ENCODE measurements around the gene NEMP1.

Gene NEMP1

DNA sequence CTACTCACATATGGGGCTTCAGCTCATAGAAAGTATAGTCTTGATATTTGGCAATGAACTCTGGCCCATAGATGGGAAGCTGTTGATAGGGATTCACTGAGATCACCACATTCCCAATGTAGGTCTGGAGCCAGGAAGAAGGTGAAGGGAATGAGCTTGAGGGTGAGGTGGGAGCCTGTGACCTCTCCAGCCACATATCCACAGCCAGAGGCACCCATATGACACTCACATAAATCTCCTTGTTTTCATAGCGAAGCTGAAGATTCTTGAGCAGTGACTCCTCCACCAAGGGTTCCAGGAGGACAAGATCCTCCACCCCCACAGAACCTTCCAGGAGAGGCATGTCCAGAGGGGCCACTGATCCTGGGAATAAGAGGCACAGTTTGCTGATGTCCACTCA, 30.6 kb downstream of the NEMP1 start:
- no peak for DNase-seq (ENCODE audit: low read depth)
- H3K4me3 ChIP-seq (ENCODE audit: low read length): no peak overlapping the region
- no peaks in the 10 kb centered on the region for H3K4me1 ChIP-seq (ENCODE audit: control insufficient read depth, insufficient read depth, low read length)
- peaks cover 61% of the 10 kb centered on the region for H3K27me3 ChIP-seq (replicated peaks; ENCODE audit: control insufficient read depth, insufficient read depth, low read length)
- H3K9ac ChIP-seq (ENCODE audit: low read length): no peak overlapping the region
- no peaks in the 10 kb centered on the region for H3K9me3 ChIP-seq (ENCODE audit: control insufficient read depth, low read length)
- H3K36me3 ChIP-seq (ENCODE audit: control insufficient read depth, insufficient read depth, low read length, severe bottlenecking): no peaks in the 10 kb centered on the region

DNA sequence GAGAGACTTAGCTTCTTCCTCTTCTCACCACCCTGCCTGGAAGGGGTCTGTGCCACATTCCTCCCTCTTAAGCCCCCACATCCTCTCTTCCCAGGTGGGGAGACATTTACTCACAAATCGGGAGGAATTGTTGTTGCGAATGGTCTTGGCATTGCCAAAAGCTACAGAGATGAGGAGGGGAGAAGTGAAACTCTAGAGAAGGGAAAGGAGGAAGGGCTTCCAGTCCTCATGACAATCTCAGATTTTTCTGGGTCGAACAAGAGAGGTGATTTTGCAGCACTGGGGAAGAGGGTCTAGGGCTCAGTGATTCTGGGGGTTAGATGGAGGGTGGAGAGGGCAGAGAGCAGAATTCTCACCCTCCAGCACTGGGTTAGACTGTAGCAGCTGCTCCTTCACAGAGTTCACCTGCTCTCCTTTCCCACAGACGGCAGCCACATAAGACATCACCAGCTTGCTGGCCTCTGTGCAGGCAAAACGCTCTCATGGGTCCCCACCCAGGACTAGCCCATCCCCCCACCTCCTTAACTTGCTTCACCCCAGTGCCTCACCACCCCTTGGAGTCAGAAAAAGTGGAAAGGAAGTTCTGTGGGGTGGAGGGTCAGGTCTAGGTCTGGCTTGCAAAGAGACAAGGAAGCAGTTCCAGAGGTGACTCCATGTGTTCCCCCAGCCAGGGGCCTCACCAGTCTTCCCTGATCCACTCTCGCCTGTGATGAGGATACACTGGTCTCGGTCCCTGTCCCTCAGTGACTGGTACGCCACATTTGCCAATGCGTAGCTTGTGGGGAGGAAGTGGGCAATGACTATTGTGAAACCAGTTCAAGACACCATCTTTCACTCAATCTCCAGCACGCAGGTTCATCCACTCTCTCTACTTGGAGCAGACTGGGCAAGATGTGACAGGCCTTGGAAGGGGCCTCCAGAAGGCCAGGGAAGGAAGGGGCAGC, 31.4 kb downstream of the NEMP1 start:
- H3K9me3 ChIP-seq (ENCODE audit: control insufficient read depth, low read length): no peaks in the 10 kb centered on the region
- H3K36me3 ChIP-seq (ENCODE audit: control insufficient read depth, insufficient read depth, low read length, severe bottlenecking): no peaks in the 10 kb centered on the region
- peaks cover 67% of the 10 kb centered on the region for H3K27me3 ChIP-seq (replicated peaks; ENCODE audit: control insufficient read depth, insufficient read depth, low read length)
- no peak overlapping the region for H3K4me3 ChIP-seq (ENCODE audit: low read length)
- H3K9ac ChIP-seq (ENCODE audit: low read length): no peak overlapping the region
- DNase-seq (ENCODE audit: low read depth): no peak
- H3K4me1 ChIP-seq (ENCODE audit: control insufficient read depth, insufficient read depth, low read length): no peaks in the 10 kb centered on the region

DNA sequence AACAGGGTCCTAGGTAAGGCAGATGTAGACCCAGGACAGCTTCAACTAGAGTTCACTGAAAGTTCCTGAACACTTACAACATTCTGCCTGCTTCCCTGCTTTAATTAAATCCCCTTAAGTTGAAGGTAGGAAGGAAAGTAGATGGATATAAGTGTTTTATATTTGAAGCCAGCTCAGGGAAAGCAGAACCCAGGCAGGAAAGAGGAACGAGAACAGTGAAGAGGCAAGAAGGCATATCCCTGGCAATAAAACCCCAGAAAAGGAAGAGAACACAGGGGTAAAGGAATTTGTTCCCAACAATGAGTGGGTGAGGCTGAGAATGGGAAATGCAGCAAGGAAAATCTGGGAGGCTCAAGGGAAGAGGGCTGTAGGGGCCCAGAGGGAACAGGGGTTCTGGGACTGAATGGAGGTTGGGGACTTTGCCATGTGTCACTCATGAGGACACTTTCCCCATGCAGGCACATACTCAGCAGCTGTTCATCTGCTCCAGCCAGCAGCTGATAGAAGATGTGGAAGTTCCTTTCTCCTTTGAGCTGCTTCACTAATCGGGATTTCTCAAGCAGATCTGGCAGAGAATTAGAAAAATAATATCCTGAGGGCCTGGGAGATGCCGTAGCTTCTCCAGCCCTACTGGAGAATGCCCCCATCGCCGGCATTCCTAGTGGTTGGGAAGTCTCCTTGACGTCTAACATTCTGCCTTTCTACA, 32.4 kb downstream of the NEMP1 start:
- peaks cover 73% of the 10 kb centered on the region for H3K27me3 ChIP-seq (replicated peaks; ENCODE audit: control insufficient read depth, insufficient read depth, low read length)
- no peak overlapping the region for H3K4me3 ChIP-seq (ENCODE audit: low read length)
- H3K9me3 ChIP-seq (ENCODE audit: control insufficient read depth, low read length): no peaks in the 10 kb centered on the region
- H3K36me3 ChIP-seq (ENCODE audit: control insufficient read depth, insufficient read depth, low read length, severe bottlenecking): no peaks in the 10 kb centered on the region
- H3K9ac ChIP-seq (ENCODE audit: low read length): no peak overlapping the region
- no peak for DNase-seq (ENCODE audit: low read depth)
- no peaks in the 10 kb centered on the region for H3K4me1 ChIP-seq (ENCODE audit: control insufficient read depth, insufficient read depth, low read length)

DNA sequence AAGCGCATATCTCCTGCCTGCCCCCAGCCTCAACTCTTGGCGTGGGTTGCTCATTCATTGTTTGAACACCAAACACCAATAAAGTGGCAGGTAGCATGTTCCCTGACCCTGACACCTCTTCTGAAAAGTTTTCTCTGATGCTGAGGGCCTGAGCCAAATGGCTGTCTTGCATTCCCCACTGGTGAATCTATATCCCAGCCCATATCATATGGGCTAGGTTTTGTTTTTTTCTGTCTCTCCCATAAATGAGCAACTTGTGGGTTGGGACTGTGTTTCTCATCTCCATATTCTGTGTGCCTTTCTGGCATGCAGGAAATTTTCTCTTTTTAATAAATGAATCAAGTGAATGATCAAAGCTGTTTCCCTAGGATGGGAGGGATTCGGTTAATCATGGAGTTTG, 33.7 kb downstream of the NEMP1 start:
- Histone ChIP-seq H3K9me3 (ENCODE audit: control insufficient read depth, low read length) (no peaks in the 10 kb centered on the region), H3K9ac (ENCODE audit: low read length) (no peak overlapping the region), H3K27me3 (replicated peaks; ENCODE audit: control insufficient read depth, insufficient read depth, low read length) (peaks cover 84% of the 10 kb centered on the region), H3K4me1 (ENCODE audit: control insufficient read depth, insufficient read depth, low read length) (no peaks in the 10 kb centered on the region), H3K36me3 (ENCODE audit: control insufficient read depth, insufficient read depth, low read length, severe bottlenecking) (no peaks in the 10 kb centered on the region), H3K4me3 (ENCODE audit: low read length) (no peak overlapping the region)
- no peak for DNase-seq (ENCODE audit: low read depth)

DNA sequence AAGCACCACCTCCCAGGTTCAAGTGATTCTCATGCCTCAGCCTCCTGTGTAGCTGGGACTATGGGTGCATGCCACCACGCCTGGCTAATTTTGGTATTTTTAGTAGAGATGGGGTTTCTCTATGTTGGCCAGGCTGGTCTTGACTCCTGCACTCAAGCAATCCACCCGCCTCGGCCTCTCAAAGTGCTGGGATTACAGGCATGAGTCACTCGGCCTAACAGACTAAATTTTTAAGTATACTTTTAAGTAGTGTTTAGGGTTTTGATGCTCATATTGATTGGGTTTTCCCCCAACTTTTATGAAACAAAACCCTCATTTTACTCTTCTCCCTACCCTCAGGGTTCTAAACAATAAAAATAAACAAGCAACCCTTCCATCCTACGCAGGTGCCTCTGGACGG, 34.1 kb downstream of the NEMP1 start:
- Histone ChIP-seq H3K9ac (ENCODE audit: low read length) (no peak overlapping the region), H3K4me3 (ENCODE audit: low read length) (no peak overlapping the region), H3K4me1 (ENCODE audit: control insufficient read depth, insufficient read depth, low read length) (no peaks in the 10 kb centered on the region), H3K27me3 (replicated peaks; ENCODE audit: control insufficient read depth, insufficient read depth, low read length) (peaks cover 84% of the 10 kb centered on the region), H3K9me3 (ENCODE audit: control insufficient read depth, low read length) (no peaks in the 10 kb centered on the region), H3K36me3 (ENCODE audit: control insufficient read depth, insufficient read depth, low read length, severe bottlenecking) (no peaks in the 10 kb centered on the region)
- DNase-seq (ENCODE audit: low read depth): no peak

DNA sequence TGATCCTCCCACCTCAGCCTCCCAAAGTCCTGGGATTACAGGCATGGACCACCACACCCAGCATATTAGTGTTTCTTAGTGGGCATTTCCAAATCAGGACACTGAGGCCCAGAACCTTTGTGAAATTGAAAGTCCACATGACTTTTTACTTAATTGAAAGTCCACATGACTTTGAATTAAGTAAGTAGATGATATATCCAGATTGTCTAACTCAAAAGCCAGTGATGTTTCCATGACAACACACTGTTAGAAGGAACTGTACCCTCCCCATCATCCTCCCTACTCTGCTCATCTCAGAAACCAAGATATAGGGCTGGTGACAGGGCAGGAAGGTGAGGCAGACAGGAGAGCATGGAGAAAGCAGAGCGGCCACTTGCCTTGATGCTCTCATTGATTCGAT, 35.9 kb downstream of the NEMP1 start:
- no peak for DNase-seq (ENCODE audit: low read depth)

DNA sequence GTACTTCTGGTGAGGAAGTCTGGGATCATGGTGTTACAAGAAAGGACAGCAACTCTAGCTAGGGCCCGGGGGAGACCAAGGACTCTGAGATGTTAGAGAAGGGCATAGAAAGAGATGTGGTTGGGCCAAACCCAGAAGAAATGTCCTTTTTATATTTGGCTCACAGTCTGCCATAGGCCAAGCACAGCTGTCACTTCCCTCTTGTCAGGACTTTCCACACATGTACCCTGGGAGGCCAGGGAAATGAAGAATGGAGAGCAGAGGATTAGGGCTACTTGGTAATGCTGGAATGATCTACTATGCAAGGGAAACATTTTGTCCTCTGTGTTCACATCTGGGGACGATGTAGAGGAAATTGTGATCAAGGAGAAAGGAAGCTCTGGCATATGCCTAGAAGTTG, 37.8 kb downstream of the NEMP1 start:
- no peak for DNase-seq (ENCODE audit: low read depth)
- Histone ChIP-seq H3K27me3 (replicated peaks; ENCODE audit: control insufficient read depth, insufficient read depth, low read length) (peaks cover 85% of the 10 kb centered on the region), H3K9ac (ENCODE audit: low read length) (no peak overlapping the region), H3K4me1 (ENCODE audit: control insufficient read depth, insufficient read depth, low read length) (no peaks in the 10 kb centered on the region), H3K4me3 (ENCODE audit: low read length) (no peak overlapping the region), H3K36me3 (ENCODE audit: control insufficient read depth, insufficient read depth, low read length, severe bottlenecking) (no peaks in the 10 kb centered on the region), H3K9me3 (ENCODE audit: control insufficient read depth, low read length) (no peaks in the 10 kb centered on the region)

More for the DNA sequence above, 35.9 kb downstream of the NEMP1 start:
- Histone ChIP-seq H3K4me3 (ENCODE audit: low read length) (no peak overlapping the region), H3K27me3 (replicated peaks; ENCODE audit: control insufficient read depth, insufficient read depth, low read length) (peaks cover 90% of the 10 kb centered on the region), H3K9me3 (ENCODE audit: control insufficient read depth, low read length) (no peaks in the 10 kb centered on the region), H3K9ac (ENCODE audit: low read length) (no peak overlapping the region), H3K4me1 (ENCODE audit: control insufficient read depth, insufficient read depth, low read length) (no peaks in the 10 kb centered on the region), H3K36me3 (ENCODE audit: control insufficient read depth, insufficient read depth, low read length, severe bottlenecking) (no peaks in the 10 kb centered on the region)

DNA sequence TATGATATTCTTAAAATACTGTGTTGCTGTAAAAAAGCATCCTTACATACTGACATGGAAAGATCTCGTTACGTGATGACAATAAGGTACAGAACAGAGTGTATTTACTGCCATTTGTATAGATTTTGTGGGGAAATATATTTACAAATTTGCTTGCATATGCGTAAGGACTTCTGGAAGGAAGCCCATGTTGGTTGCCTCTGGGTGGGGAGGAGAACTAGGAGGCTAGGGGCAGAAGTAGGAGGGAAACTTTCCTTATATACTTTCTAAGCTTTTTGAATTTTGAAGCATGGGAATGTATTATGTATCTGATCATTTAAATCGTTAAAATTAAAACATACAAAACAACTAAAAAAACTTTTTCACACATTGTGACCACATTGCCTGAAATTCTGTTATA, 38.4 kb downstream of the NEMP1 start:
- H3K4me1 ChIP-seq (ENCODE audit: control insufficient read depth, insufficient read depth, low read length): no peaks in the 10 kb centered on the region
- no peak overlapping the region for H3K9ac ChIP-seq (ENCODE audit: low read length)
- no peak for DNase-seq (ENCODE audit: low read depth)
- no peaks in the 10 kb centered on the region for H3K9me3 ChIP-seq (ENCODE audit: control insufficient read depth, low read length)
- no peaks in the 10 kb centered on the region for H3K36me3 ChIP-seq (ENCODE audit: control insufficient read depth, insufficient read depth, low read length, severe bottlenecking)
- H3K4me3 ChIP-seq (ENCODE audit: low read length): no peak overlapping the region
- peaks cover 85% of the 10 kb centered on the region for H3K27me3 ChIP-seq (replicated peaks; ENCODE audit: control insufficient read depth, insufficient read depth, low read length)

DNA sequence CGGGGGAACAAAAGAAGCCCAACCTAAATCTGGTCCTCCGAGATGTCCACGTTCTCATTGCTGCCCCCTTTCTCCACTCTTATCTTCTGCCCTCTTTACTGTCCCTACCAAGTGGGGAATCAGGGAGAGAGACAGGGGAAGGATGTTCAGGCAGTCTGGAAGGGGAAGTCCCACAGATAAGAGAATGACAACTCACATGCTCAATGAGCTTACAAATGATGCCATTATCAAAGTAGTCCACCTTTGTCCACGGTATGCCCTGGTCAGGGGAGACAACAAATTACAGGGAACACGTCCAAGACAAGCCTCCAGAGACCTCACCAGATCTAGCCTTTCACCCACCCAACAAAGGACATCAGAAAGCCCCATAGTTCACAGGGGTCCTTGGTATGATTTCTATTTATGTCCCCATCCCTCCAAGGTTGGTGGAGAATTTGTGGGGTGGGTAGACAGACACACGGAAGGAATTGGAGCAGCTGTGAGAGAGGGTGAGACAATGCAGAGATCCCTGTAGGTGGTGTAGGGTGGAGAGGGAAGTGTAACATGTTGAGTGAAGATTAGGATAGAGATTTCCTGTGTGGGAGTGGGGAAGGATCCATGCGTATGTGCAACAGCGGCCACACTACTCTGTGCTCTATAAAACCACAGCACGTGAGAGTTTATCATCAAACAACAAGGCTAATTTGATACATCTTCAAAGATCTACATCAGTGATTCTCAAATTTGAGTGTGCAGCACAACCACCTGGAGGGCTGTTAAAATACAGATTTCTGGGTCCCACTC, 39.4 kb downstream of the NEMP1 start:
- DNase-seq (ENCODE audit: low read depth): no peak
- Histone ChIP-seq H3K4me3 (ENCODE audit: low read length) (no peak overlapping the region), H3K9me3 (ENCODE audit: control insufficient read depth, low read length) (no peaks in the 10 kb centered on the region), H3K9ac (ENCODE audit: low read length) (no peak overlapping the region), H3K36me3 (ENCODE audit: control insufficient read depth, insufficient read depth, low read length, severe bottlenecking) (no peaks in the 10 kb centered on the region), H3K4me1 (ENCODE audit: control insufficient read depth, insufficient read depth, low read length) (no peaks in the 10 kb centered on the region), H3K27me3 (replicated peaks; ENCODE audit: control insufficient read depth, insufficient read depth, low read length) (peaks cover 81% of the 10 kb centered on the region)

DNA sequence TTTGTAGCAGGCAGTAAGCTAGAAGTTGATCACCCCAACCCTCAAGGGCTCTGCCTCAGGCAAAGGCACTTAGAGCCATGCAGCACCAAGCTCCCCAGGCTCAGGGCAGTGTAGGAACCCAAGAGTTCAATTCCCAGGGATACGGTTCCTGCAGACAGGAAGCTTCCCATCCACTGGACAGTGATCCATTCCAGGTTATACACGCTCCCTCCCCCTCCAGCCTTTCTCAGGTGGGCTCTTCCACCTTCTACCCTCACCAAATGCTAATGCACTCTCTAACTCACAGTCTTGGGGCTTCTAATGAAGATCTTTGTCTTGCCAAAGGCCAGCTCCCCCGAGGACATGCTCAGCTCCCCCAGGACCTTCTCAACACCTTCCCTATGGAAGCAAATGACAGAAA, 41.3 kb downstream of the NEMP1 start:
- Histone ChIP-seq H3K27me3 (replicated peaks; ENCODE audit: control insufficient read depth, insufficient read depth, low read length) (peaks cover 67% of the 10 kb centered on the region), H3K4me3 (ENCODE audit: low read length) (no peak overlapping the region), H3K36me3 (ENCODE audit: control insufficient read depth, insufficient read depth, low read length, severe bottlenecking) (no peaks in the 10 kb centered on the region), H3K9me3 (ENCODE audit: control insufficient read depth, low read length) (no peaks in the 10 kb centered on the region), H3K4me1 (ENCODE audit: control insufficient read depth, insufficient read depth, low read length) (no peaks in the 10 kb centered on the region), H3K9ac (ENCODE audit: low read length) (no peak overlapping the region)
- no peak for DNase-seq (ENCODE audit: low read depth)

DNA sequence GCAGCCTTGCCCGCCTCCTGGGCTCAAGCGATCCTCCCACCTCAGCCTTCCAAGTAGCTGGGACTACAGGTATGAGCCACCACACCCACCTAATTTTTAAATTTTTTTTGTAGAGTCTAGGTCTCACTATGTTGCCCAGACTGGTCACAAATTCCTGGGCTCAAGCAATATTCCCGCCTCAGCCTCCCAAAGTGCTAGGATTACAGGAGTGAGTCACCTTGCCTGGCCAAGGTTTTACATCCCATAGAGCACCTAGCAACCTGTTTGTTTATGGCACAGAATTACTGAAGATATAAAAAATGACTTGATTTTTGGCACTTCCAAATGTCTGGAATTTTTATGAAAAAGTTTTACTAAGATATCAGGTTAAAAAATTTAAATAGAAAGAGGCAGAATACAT, 45.2 kb downstream of the NEMP1 start:
- DNase-seq (ENCODE audit: low read depth): no peak
- peaks cover 64% of the 10 kb centered on the region for H3K27me3 ChIP-seq (replicated peaks; ENCODE audit: control insufficient read depth, insufficient read depth, low read length)
- no peaks in the 10 kb centered on the region for H3K9me3 ChIP-seq (ENCODE audit: control insufficient read depth, low read length)
- no peaks in the 10 kb centered on the region for H3K4me1 ChIP-seq (ENCODE audit: control insufficient read depth, insufficient read depth, low read length)
- no peak overlapping the region for H3K4me3 ChIP-seq (ENCODE audit: low read length)
- H3K9ac ChIP-seq (ENCODE audit: low read length): no peak overlapping the region
- H3K36me3 ChIP-seq (ENCODE audit: control insufficient read depth, insufficient read depth, low read length, severe bottlenecking): no peaks in the 10 kb centered on the region
